GM18861 (cell line): ENCODE measurements around the gene ZFP36L2.
A peak's percentile ranks its signal among the peaks of the same experiment; 100 is the strongest.

ENCODE experiments used
- ATAC-seq: cut with Tn5 transposase; IDR thresholded peaks from one replicate; pipeline ENCODE4 v1.9.1; 2021; ENCODE audit not compliant: unreplicated experiment

ZFP36L2 gene

DNA sequence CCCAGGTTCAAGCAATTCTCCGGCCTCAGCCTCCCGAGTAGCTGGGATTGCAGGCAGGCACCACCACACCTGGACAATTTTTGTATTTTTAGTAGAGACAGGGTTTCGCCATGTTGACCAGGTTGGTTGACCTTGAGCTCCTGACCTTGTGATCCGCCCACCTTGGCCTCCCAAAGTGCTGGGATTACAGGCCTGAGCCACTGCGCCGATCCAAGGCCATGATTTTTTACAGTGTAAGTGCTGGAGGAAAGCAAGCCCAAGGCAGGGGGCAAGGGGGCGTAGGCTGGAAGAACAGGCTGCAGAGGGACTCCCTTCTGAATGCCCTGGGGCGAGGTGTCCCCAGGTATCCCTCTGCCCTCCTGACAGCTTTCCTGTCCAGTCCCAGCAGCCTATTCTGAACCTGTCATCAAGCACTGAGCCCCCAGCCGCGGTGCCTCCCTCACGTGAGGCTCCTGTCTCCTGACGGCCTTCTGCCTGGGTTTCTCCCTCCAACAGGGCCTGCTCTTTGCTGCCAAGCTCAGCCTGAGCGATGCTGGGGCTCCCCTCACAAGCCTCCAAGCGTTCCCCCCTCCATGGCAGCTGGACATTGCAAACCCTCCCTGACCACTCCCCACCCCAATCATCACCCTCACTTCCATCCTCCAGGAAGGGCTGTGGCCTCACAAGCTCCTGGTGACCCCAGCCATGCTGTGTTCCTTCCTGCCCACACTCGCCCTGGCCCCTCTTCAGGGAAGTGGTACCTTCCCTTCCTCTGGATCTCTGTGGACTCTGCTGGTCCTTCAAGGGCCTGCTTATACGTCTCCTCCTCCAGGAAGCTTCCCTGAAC is 37.6 kb downstream of the ZFP36L2 start:
- ATAC-seq: no peak

DNA sequence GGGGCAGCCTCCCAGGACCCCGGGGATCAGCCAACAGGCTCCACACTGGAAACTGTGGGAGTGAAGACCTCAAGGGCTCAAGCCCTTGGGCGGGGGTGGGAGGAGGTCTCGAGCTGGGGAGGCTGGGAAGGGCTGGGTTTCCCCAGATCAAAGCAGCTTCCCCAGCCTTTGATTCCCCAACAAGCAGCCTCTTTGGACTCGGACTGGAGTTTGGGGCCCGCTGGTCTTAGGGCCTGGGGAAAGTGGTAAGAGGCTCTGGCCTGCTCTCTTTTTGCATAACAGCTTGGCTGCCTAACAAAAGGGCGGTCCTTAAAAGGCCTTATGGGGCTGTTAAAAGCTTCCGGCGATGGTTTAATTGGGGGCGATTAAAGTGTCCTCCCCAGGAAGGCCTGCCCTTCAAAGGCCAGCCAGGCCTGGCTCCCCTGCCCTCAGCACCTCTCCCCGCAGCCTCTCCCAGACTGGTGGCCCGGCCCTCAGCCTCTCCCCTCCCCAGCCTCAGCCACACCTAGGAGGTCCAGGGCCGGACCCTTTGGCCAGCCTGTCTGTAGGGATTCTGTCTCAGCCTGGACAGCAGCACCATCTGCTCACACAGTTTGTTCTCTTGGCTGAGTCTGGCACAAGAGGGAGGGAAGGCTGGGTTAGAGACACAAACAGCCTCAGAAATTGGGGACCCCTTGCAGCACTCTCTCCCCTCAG is 39.6 kb downstream of the ZFP36L2 start:
- ATAC-seq: no peak

- no peak for ATAC-seq
These were observed 40.1 kb downstream of the ZFP36L2 start for GRCh38 chr2:43186321-43186678.

GRCh38 chr2:43185146-43185545 is 41.3 kb downstream of the ZFP36L2 start:
- no peak for ATAC-seq

GRCh38 chr2:43184339-43184895 is 42.0 kb downstream of the ZFP36L2 start:
- ATAC-seq: no peak

- ATAC-seq: no peak
These were observed 42.7 kb downstream of the ZFP36L2 start for GRCh38 chr2:43183743-43184142.

- no peak for ATAC-seq
These were observed 45.5 kb downstream of the ZFP36L2 start for GRCh38 chr2:43180897-43181296.

DNA sequence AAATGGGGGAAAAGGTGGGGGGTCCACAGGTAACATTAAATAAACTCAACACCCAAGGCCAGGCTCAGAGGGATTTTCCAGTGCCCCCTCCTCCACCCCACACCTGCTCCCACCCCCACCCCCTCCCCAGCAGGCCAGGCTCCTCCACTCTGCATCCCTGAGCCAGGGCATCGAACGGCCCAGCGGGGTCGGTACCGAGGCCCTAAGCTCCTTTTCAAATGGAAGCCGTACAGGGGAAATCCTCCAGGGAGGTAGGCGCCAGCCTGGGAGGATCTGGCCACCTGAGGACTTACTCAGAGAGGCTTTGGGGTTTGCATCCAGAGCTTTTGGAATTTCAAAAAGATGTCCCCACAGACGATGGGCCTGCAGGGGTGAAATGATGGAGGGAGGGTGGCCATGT is 46.5 kb downstream of the ZFP36L2 start:
- no peak for ATAC-seq

DNA sequence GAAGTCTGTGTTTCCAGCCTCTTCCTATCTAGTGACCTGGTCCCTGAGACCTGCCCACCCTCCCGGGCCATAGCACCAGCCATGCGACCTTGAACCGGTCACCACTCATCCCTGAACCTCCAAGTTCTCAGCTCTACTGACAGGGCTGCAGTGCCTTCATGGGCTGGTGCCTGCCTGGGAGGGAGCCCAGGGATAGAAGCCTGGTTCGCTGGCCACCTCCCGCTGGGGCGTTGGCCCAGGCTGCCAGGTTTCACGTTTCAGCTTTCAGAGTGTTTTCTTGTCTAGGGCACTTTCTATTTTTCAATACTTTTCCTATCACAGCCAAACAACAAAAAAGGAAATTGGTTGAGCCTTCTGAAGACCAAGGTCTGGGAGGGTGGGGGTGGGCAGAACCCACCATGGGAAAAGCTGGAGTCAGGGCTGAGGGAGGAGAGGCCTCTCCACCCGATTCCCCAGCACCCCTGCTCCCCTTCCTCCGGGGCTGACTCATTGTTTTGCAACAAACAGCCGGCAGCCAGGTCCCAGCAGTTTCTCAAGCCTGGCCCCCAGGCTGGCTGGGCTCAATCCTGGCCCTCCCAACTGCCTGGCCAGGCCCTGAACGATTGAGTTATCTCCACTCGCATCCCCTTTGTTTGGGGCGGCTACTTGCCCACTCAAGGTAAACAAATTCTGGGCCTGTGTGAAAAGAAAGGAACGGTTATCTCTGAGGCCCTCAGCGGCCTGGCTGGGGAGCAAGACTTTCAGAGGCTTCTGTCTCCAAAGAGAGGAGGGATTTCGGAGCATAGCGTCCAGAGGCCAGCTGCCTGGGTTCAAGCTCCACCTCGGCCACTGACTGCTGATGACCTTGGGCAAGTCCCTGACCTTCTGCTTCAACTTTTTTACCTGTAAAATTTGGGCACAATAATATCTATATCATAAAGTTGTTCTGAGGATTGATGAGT is 47.5 kb downstream of the ZFP36L2 start:
- no peak for ATAC-seq

- no peak for ATAC-seq
These were observed 48.3 kb downstream of the ZFP36L2 start for GRCh38 chr2:43178055-43178598.

DNA sequence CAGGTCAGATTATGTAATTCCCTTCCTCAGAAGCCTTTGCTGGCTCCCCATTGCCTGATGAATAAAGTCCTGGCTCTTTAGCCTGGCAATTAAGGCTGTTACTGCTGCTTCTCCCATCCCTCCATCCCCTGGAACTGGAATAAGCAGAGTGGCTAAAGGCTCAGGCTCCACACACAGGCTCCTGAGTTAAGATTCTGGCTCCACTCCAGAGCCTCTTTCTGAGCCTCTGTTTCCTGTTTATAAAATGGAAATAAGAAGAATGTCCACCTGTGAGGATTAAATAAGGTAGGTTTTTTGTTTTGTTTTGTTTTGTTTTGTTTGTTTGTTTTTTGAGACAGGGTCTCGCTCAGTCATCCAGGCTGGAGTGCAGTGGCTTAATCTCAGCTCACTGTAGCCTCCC is 50.0 kb downstream of the ZFP36L2 start:
- no peak for ATAC-seq

- ATAC-seq: no peak
These were observed 50.5 kb downstream of the ZFP36L2 start for GRCh38 chr2:43175876-43176275.

GRCh38 chr2:43175020-43175441 is 51.4 kb downstream of the ZFP36L2 start:
- no peak for ATAC-seq

- ATAC-seq: peak; percentile 79
These were observed 52.0 kb downstream of the ZFP36L2 start for GRCh38 chr2:43174368-43174916.
